RCC 7860 (cell line): ENCODE results near the gene TTF2.

ENCODE experiments used
- DNase-seq: peaks from one replicate; pipeline ENCODE4 v3.0.0-alpha.2; 2015; ENCODE audit warnings: low spot score
- FAIRE-seq: peaks from 2 replicates; lab custom pipeline; 2012; peaks lifted over from hg19 to GRCh38; lab: Jason Lieb, UNC

The TTF2 gene

DNA sequence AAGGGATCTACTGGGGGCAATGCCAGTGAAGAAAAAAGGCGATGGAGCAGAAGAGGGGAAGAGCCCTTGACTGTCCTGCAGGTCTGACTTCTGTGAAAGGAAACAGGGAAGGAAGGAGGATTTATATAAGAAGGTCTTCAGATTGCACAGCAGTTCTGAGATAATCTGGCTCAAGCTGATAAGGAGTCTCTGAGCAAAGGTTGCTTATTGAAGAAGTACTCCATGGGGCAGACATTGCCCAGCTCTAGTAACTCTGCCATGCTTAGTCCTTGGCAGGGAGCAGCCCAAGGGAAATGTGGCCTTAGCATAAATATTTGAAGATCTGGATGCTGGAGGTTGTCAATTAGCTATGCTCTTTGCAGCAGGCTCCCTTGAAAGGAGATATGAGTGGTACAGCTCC lies 15.9 kb upstream of the TTF2 start:
- DNase-seq (no peak), FAIRE-seq (no peak)

DNA sequence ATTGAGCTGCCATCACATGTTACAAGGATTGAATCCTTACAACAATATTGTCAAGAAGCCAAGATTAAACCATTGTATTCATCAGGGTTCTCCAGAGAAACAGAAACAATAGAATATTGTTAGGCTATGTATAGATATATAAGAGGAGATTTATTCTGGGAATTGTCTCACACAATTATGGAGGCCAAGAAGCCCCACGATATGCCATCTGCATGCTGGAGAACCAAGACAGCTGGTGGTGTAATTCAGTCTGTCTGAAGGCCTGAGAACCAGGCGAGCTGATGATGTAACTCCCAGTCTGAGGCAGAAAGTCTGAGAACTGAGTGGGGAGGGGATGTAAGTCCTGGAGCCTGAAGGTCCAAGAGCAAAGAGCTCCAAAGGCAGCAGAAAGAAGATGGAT lies 14.5 kb upstream of the TTF2 start:
- FAIRE-seq: no peak
- DNase-seq: no peak

DNA sequence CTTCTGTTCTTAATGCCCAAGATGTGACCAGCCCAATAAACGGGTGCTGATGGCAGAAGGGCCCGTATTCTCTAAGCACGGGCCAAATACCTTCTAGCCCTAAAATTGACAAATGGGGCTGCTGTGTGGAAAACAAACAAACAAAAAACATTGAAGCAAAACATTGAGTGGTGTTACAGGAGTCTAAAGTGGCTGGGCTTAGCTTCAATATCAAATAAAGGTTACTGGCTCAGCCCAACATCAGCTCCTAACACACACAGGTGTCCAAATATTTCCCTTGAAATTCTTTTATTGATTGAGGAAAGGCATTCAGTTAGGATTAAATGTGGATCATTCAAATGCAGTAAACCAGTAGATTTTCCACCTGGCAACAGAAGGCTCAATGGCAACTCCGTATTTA lies 13.3 kb upstream of the TTF2 start:
- DNase-seq (no peak), FAIRE-seq (no peak)

DNA sequence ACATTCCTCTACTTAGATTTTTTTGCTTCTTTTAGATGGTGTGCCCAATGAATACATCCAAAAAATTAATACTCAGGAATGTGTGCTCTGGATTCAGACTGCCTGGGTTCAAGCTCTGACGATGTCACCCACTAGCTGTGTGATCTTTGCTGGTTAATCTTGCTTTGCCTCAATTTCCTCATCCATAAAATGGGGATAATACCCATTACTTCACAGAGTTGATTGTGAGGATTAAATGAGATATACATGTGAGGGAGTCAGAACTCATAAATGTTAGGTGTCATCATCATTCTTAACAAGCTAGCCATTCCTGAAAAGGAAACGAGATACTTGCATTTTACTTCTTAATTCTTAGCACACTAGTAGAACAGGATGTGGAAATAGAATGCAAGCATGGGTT lies 12.9 kb upstream of the TTF2 start:
- DNase-seq (no peak), FAIRE-seq (no peak)

DNA sequence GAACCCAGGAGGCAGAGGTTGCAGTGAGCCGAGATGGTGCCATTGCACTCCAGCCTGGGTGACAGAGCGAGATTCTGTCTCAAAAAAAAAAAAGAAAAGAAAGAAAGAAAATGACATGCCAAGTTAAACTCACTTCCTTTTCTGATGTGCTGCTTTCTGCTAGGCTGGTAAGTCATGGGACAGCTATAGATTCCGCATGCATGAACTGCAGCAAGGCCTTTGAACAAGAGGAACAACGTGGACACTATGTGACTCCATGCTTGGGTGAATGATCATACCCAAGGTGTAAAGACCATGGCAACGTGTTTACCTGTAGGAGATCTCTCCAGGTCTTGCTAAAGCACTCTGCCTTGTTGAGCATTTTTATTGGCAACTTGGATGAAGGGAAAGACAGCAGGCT lies 10.3 kb upstream of the TTF2 start:
- DNase-seq (no peak), FAIRE-seq (no peak)

DNA sequence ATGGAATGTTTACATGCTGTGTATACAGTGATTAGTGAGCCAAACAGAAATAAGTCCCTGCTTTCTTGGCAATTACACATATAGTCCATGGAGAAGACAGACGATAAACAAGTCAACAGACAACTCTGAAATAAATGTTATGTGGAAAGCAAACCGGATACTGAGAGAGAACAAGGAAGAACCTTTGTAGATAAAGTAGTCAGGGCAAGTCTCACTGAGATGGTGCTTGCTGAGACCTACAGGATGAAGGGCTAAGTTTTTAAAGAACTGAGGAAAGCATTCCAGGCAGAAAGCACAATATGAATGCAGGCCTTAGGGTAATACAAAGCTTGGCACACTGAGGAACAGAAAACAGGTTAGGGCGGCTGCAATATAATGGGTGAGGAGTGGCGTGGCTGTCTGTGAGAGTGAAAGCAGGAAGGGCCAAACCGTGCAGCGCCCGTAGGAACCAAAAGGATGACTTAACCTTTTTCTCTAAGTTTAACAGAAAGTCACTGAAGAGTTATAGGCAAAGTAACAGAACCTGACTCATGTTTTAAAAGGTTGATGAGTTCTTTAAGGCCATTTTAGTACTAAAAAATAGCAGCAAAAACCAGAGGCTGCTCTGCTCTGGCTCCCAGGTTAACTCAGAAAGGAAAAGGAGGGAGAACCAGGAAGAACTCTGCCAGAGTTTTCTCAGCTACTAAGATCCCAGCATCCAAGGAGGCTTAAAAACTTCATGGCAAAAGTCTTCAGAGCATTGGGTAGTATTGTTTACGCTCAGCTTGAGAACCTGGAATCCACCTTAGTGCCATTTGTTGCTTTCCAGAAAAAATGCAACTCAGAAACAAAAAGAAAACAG lies 8.7 kb upstream of the TTF2 start:
- DNase-seq: no peak
- FAIRE-seq: no peak

DNA sequence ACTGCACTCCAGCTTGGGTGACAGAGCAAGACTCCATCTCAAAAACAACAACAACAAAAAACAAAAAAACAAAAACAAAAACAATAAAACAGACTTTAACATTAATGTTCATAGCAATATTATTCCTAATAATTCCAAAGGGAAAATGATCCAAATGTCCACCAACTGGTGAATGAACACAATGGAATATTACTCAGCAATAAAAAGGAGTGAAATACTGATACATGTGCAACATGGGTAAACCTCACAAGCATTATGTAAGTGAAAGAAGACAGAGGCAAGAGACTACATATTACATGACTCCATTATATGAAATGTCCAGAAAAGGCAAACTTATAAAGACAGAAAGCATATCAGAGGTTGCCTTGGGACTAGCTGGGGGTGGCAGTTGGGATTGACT lies 6.1 kb upstream of the TTF2 start:
- FAIRE-seq (no peak), DNase-seq (no peak)

DNA sequence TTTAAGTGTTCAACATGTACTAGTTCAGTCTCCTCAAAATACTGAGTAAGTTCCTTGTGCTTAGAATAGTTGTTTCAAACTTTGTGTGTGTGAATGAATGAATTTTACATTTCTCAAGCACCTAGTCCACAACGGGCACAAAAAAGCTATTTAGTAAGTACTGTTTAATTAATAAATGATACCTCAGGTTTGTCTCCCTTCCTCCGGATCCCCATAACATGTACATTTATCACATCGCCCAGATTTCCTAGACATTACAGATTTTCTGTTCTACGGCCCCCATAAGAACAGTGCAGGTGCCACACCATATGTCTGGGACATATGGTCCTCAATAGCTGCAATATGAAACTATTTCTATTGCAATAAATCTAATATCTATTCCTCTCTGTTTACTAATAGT lies 1.3 kb upstream of the TTF2 start:
- no peak for DNase-seq
- FAIRE-seq: no peak

DNA sequence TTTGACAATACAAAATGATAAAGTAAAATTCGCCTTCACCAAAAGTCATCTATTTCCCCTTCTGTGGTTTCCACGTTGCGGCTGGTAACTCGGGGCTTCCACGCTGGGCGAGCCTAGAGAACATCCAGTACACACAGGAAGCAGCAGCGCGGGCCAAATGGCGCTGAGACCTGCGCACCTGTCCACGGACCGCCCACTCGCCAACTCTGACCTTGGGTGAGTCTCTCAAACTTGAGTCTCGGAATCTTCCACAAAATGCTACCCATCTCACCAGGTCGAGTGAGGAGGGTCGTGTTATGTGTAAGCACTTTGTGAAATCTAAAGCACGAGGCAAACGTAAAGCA lies 820 bp upstream of the TTF2 start:
- FAIRE-seq: no peak
- peak; percentile 9 for DNase-seq

DNA sequence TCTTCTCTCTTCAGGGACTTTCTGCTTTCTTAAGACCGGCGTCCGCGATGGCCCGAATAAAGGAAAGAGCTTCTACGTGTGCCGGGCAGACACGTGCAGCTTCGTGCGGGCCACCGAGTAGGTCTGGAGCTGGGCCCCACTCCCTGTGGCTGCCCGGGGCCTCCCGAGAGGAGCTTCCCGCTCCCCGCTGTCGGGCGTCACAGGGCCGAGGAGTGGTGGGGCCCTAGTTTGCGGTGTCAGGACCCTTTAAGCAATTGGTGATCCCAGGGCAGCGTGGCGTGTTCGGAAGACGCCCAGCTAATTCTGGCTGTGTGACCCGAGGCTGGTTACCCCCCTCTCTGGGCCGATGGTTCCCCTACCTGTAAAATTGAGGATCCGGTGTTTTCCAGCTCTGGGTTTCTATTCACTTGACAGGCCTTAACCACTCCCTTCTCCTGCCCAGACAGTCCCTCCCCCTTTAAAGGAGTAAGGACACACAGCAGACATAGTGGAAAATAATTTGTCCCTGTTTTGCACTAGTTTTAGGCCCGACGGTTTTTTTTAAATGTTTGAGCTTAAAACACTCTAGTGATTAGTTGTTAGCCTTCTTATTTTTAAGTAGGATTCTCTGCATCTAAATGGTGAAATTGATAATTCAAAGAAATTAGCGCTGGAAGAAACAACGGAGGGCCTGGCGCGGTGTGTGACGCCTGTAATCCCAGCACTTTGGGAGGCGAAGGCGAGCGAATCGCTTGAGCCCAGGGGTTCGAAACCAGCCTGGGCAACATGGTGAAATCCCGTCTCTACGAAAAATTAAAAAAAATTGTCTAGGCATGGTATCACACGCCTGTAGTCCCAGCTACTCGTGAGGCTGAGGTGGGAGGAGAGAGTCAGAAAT lies 553 bp downstream of the TTF2 start:
- peak; percentile 23 for DNase-seq
- no peak for FAIRE-seq

DNA sequence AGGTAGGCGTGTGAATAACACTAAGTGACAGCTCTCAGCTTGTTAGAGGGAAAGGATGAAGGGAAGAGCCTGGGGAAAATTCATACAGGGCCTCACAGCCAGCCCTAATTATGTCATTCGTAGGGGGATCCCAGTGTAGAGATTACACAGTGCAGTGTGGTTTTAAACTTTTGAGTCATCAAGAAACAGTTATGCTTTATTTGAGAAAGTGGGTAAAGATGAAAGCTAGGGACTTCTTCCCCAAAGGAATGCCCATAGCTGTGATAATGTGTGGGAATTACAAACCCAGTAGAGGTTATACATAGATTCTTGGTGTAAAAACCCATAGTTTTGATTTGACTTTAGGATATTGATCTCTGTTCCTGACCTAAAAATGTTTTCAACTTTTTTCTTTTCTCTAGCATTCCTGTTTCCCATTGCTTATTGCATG lies 1.9 kb downstream of the TTF2 start:
- DNase-seq: peak; percentile 69
- FAIRE-seq: peak; percentile 76

DNA sequence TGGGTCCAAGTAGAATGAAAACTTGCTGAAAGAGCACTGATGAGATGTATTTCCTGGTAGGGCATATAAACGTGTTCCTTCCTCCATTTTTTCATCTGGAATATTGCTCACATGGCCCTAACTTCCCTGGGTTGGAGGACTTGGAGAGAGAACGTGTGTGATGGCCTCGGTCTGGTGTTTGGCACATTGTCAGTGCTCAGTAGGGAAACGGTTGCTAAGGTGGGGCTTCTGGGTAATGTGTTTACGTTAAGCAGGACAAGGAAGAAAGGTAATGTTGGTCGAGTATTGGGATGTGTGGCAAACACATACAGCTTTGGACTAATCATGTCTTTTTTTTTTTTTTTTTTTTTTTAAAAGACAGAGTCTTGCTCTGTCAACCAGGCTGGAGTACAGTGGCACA lies 6.2 kb downstream of the TTF2 start:
- no peak for DNase-seq
- FAIRE-seq: no peak

DNA sequence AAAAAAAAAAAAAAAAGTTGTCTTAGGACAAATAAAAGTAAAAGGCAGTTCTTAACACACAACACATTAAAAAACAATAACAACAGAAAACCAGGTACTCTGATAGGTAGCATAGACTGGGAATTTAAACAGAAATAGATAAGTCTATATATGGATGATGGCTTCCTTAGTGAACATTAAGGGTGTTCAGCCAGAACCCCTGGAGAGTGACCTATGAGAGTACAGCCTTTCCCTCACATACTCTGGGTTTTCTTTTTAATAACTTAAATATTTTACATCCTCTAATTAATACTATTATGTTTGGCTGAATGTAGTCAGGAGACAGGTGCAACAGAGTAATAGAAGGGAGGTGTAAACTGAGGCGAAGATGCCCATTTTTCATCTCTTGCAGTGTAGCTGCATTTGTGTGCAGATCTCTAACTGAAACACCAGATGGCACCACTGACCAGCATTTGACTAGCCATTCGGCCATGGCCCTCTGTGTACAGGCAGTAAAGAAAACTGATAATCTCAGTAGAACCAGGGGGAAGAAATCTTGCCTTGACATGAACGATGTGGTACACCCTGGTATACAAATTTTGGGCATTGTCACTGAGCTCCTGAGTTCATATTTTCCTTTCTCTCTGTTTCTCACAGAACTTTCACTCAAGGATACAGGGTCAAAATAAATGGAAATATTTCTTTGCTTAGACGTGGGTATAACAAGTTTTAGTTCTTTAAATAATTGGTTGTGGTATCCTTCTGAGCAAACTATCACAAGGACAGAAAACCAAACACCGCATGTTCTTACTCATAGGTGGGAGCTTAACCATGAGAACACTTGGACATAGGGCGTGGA lies 7.6 kb downstream of the TTF2 start:
- DNase-seq (peak; percentile 14), FAIRE-seq (no peak)

DNA sequence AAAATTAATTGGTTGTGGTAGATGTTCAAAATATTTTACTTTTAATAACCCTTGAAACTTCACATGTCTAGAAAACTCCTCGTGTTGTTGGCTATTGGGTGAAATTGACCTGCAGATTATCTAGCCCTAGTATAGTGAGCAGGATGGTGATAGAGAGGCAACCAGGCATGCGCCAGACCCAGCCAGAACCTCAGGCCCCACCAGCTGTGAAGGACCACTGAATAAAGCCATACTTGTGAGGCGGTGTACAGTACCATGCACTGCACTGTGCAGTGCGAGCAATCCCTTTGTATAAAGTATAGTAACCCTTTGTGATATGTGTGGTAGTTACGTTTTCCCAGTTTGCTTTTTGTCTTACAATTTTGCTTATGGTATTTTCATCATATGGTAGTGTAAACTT lies 8.5 kb downstream of the TTF2 start:
- DNase-seq (no peak), FAIRE-seq (no peak)

DNA sequence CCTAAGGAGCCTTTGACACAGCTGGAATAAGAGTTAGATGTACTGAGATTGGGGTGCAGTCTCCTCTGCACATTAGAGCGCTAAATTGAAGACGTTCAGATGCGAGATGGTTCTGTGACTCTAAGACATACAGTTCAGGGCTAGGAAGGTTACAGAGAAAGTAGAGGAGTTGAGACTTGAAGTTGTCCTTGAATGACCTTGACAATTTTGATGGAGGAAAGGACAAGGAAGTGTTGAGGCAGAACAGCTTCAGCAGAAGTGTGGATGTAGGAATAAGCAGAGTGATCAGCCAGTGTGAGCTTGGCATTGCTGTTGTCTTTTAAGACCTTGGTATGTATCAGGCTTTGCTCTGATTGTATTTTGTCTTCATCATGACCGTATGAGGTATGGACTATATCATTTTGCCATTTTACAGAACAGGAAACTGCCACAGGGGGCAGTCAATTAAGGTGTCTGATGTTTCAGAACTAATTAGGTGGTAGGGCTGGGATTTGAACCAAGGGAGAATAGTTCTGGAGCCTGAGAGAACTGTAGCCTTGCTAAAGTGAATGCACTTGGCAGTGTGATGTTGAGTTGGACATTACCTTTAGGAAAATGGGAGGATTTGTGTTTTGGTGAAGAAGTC lies 9.2 kb downstream of the TTF2 start:
- DNase-seq (no peak), FAIRE-seq (no peak)

DNA sequence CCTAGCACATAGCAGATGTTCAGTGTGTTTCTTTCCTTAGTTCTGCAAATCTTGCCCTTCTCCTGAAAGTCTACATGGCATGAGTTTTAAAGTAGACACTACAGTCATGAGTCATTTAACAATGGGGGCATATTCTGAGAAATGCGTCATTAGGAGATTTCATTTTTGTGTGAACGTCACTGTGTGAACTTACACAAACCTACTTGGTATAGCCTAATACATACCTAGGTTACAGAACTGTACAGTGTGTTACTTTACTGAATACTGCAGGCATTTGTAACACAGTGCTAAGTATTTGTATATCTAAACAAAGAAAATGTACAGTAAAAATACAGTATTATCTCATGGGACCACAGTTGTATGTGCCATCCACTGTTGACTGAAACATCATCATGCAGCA lies 10.0 kb downstream of the TTF2 start:
- FAIRE-seq (no peak), DNase-seq (no peak)

DNA sequence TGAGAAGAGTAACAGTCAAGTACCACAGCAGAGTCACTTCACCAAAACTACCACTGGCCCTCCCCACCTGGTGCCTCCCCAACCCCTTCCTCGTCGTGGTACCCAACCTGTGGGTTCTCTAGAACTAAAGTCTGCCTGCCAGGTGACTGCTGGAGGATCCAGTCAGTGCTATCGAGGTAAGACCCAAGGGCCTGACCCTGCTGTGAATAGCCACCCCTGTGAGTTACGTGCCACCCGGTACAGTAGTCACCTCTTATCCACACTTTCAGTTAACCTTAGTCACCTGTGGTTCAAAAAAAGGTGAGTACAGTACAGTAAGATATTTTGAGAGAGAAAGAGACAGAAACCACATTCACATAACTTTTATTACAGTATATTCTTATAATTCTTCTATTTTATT lies 16.5 kb downstream of the TTF2 start:
- FAIRE-seq (no peak), DNase-seq (no peak)

DNA sequence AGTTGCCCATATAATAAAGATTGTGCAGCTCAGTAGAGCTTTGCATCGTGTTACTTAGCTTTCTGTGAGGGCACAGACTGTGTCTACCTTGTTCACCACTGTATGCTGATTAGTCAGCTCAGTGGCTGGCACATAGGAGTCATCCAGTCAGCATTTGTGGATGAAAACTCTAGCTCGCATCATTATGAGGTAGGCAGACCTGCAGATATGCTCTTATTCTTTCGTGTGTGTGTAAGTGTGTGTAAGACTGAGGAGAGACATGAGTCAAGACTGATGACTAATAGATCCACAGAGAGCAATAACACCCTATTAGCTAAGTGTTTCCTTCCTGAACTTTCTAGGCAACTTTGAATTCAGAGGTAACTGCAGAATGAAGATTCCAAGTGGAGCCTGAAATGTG lies 17.1 kb downstream of the TTF2 start:
- peak; percentile 91 for FAIRE-seq
- peak; percentile 97 for DNase-seq

DNA sequence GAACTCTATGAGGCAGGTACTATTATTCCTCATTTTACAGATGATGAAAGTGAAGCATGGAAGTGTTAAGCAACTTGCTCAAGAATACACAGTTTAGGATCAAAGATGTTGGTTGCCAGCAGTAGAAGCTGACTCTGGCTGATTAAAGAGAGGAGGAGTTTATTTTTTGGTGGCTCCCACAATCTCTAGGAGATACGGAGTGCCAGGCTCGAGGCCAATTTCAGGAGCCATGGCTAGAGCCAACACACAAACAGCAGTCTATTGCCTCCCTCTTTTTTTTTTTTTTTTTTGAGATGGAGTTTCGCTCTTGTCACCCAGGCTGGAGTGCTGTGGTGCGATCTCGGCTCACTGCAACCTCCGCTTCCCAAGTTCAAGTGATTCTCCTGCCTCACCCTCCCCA lies 19.6 kb downstream of the TTF2 start:
- DNase-seq (no peak), FAIRE-seq (no peak)

DNA sequence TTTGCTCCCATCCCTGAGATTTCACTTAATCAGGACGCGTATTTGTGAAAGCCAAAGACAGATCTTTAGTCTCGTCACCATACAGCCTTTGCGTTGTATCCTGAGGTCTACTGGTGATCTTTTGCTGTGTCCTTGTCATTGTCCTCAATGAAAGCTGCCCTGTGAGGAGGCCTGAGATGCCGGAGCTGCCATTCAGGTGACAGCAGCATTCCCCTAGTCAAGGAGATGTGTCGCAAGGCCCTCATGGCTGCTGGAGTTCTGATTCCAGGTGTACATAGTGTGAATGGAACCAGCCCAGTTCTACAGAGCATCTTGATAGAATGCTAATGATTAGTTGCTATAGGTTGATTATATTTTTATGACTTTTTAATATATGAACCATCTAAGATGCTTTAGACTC lies 24.1 kb downstream of the TTF2 start:
- DNase-seq (no peak), FAIRE-seq (no peak)

DNA sequence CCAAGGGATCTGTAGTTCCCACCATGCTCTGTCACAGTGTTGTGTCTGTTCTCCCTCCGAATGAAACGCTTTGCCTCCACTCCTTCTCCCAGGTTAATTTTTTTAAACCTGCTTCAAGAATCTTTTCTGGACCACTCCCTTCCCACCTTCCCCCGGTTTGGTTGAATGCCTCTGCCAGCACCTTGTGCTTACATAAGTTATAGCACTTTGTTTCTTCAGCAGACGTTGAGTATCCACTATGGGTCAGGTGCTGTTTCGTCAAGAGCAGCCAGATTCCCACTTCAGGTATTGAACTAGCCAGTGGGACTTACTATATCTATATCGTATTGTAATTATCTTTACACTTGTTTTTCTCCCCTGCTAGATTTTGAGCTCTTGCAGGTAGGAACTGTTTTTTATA lies 27.6 kb downstream of the TTF2 start:
- no peak for DNase-seq
- no peak for FAIRE-seq
